Measurements from ENCODE around the gene ORMDL1. TPM values are rescaled to one million over a fixed set of nuclear protein-coding genes. Genes with fewer than 3 reads are reported as not detected.
A peak's percentile ranks its signal among the peaks of the same experiment; 100 is the strongest.

The ORMDL1 gene
- 62.4 and 83.4 TPM in 2 replicates for total RNA-seq (2014; rRNA removed)
- polyA plus RNA-seq (2012) = 36.8 TPM

- DNase-seq (ENCODE audit: low read depth) = peak; percentile 94
These were observed at the start of gene ORMDL1, which contains the start of gene PMS1 for GRCh38 chr2:189783927-189784867. ORMDL1 (minus strand) TSS chr2:189784339; CDS start chr2:189782595, 1,744 bp downstream. PMS1 (plus strand) TSS chr2:189784450; CDS start chr2:189791810, 7,360 bp downstream.

DNA sequence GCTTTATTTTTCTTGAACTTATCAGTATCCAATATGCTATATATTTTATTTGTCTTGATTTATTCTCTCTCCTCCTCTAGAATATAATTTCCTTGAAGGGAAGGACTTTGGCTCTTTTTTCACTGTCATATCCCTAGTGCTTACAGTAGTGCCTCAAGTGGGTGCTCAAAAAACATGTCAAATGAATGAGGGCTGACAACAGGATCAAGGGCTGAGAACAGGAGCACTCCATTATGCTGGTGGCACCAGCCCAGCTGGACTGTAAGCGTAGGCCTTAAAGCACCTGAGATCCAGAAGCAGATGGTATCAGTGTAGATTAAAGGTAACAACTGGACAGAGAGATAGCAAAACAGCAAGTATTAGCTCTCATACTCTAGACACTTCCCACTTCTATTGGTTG is 46.4 kb upstream of the ORMDL1 start:
- DNase-seq (ENCODE audit: low read depth) = no peak

DNA sequence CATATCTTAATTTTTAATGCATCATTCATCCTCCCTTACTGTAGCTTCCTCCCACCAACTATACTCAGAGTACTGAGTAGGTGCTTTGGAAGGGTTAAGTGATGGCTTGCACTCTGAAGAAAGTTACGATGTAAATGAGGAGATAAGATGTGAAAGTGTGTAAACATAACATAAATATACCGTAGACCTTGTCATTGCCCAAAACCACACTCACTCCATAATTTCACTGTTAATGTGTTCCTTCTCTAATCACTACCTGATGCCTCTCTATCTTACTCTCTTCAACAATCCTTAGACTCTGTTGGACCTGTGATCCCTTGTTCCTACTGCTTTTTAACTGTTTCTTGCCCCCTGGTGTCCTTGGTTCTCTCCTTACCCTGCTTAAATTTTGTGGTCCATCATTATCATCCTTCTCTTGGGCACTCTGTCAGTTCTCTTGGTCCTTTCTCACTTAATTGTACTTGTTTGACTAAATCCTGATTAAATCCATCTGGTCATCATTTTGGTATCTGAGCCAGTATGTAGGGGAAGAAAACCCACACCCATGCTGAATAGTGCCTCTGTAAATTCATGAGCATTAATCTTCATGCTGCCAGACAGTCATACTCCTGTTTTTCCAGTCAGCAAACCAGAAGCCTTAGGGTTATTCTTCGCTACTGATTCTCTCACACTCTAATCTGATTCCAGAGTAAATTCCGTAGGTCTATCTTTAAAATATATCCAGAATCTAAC is 45.1 kb upstream of the ORMDL1 start:
- DNase-seq (ENCODE audit: low read depth) = no peak

DNA sequence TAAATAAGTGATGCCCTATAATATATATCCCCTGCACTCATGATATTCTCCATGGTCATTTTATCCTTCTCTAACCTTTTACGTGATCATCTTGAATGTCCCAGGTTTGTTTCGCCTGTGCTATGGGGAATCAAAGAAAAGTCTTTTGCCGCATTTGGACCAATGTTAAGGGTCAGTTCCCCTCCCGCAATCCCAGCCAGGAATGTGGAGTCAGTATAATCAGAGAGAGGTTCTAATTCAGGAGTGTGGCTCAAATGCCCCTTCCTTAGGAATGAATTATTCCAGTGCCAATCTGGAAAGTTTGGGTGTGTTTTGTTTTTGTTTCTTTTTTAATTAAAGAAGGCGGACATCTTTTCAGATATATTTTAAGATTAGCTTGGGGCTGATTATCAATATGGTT is 41.9 kb upstream of the ORMDL1 start:
- no peak for DNase-seq (ENCODE audit: low read depth)

DNA sequence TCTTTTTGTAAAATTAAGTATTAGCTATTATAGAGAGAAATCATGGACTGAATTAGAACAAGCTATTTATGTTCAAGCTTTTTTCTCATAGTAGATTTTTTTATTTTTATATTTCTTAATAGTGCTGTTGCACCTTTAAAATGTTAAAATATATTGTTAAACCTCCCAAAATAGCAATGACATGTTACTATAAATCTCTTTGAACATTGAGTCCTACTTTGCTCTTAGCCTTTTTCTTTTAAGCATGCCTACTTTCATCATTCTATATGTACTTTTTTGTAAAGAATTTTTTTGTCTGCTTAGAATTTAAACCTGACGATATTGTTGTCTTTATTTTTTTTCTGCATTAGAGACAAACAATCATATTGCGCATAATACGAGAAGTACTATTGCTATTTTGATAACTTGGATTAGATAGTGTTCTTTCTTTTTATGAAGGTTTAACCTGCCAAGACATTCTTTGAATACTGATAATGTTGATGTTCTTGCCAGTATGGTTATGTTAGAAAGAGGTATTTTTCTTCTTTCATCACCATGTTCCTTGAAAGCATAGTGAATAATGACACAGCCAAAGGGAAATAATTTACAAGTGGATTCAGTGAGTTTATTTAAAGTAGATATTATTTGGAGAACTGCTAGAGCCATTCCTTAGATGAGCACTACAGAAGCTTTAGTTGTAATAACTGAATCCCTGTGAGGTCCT is 40.7 kb upstream of the ORMDL1 start:
- no peak for DNase-seq (ENCODE audit: low read depth)

DNA sequence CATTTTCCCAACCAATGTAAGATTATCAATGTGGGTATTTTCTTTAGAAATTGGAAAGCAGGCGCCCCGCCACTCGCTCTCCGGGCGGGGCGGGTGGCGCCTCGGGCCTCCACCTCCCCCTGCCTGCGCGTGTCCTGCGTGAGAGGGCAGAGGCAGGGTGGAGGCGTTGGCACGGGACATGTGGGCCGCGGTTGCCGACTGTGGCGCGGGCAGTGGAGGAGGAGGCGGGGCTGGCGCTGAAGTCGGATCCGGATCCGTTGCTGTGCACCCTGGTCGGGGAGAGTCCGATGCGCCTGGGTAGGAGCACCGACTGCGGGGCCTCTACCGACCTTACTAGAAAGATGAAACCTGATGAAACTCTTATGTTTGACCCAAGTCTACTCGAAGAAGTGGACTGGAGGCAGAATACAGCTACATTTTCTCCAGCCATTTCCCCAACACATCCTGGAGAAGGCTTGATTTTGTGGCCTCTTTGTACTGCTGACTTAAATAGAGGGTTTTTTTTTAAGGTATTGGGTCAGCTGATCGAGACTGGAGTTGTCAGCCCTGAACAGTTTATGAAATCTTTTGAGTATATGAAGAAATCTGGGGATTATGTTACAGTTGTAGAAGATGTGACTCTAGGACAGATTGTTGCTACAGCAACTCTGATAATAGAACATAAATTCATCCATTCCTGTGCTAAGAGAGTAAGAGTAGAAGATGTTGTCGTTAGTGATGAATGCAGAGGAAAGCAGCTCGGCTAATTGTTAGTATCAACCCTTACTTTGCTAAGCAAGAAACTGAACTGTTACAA is 38.0 kb upstream of the ORMDL1 start:
- peak; percentile 70 for DNase-seq (ENCODE audit: low read depth)

DNA sequence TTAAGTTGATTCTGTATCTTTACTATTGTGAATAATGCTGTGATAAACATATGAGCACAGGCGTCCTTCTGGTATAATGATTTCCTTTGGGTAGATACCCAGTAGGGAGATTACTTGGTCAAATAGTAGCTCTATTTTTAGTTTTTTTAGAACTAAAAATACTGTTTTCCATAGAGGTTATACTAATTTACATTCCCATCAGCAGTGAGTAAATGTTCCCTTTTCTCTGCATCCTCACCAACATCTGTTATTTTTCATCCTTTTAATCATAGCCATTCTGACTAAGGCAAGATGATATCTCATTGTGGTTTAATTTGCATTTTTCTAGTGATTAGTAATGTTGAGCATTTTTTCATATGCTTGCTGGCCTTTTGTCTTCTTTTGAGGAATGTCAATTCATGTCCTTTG is 35.2 kb upstream of the ORMDL1 start:
- peak; percentile 91 for DNase-seq (ENCODE audit: low read depth)

- no peak for DNase-seq (ENCODE audit: low read depth)
These were observed 34.3 kb upstream of the ORMDL1 start for GRCh38 chr2:189818249-189819038.

- no peak for DNase-seq (ENCODE audit: low read depth)
These were observed 19.3 kb upstream of the ORMDL1 start for GRCh38 chr2:189803431-189803830.

DNA sequence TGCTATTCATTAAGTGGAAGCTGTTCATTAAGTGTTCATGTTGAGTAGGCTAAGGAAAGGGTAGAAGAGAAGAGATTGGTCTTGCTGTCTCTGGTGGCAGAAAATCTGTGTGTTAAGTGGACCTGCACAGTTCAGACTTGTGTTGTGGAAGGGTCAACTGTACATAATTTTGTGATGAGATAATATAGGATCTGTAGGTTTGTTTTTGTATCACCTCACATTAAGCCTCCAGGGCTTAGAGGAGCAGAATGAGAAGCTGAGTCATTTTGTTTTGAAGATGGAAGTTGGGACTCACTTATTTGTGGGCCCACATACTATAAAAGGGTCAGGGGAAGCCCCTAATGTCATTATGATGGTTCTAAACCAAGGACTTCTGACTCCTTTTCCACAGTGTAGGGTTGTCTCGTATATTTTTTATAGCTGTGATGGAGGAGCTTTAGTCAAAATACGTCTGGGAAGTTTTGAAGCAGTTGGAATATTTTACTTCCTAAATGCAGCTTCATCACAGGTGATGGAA is 18.3 kb upstream of the ORMDL1 start:
- no peak for DNase-seq (ENCODE audit: low read depth)

DNA sequence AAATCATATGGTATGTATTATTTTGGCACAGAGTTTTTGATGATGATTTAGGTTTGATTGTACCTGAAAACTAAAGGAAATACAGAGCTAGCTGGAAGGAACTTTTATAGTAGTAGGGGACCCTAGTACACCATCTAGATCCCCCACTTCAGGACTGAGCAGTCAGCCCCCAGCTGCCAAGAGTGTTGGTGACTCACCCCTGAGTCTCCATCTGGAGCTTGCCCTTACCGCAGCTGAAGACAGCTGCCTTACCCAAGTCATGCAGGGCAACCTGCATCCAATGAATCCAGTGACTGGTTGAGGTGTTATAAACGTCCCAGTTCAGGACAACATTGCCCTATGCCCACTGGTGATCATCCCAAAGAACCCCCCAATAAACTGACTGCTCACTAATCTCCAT is 15.4 kb upstream of the ORMDL1 start:
- DNase-seq (ENCODE audit: low read depth) = peak; percentile 93

- no peak for DNase-seq (ENCODE audit: low read depth)
These were observed 14.8 kb upstream of the ORMDL1 start for GRCh38 chr2:189799030-189799331.

GRCh38 chr2:189798312-189799029 is 14.3 kb upstream of the ORMDL1 start:
- peak; percentile 75 for DNase-seq (ENCODE audit: low read depth)

DNA sequence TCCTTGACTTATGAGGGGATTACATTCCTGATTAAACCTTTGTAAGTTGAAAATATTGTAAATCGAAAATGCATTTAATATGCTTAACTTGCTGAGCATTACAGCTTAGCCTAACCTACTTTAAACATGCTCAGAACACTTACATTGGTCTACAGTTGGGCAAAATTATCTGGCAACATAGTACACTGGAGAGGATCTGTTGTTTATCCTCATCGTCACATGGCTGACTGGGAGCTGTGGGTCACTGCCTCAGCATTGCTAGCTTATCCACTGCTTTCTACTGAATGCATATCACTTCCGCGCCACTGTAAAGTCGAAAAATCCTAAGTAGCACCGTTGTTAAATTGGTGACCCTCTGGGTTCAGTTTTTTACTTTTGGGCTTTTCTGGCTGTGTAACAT is 13.8 kb upstream of the ORMDL1 start:
- DNase-seq (ENCODE audit: low read depth) = no peak

DNA sequence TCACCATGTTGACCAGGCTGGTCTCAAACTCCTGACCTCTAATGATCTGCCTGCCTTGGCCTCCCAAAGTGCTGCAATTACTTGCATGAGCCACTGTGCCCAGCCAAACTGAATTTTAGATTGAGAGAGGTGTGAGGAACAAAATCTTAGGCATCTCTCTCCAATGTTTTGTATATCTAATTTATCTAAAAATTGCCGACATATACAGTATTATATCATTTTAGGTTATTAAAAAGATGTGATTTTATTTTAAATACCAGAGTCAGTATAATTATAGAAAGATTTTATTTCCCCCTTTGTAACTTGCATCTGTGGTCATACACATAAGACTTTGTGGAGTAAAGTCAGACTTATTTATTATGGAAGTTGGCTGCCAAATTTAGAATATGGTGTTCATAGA is 10.2 kb upstream of the ORMDL1 start:
- DNase-seq (ENCODE audit: low read depth) = no peak

DNA sequence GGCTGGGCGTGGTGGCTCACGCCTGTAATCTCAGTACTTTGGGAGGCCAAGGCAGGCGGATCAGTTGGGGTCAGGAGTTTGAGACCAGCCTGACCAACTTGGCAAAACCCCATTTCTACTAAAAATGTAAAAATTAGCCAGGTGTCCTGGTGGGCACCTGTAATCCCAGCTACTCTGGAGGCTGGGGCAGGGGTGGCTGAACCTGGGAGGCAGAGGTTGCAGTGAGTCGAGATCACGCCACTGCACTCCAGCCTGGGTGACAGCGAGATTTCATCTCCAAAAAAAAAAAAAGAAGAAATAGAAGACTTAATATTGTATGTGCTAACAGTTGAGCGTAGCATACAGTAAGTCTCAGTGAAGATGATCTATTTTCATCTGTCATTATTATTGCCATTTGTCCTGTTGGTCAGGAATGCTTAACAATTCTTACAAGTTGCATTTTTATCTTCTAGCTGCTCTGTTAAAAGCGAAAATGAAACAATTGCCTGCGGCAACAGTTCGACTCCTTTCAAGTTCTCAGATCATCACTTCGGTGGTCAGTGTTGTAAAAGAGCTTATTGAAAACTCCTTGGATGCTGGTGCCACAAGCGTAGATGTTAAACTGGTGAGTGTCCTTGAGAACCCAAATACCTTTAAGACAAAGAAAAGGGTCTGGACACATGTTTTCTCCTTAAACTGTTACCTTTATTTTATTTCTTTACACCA is 7.4 kb upstream of the ORMDL1 start:
- DNase-seq (ENCODE audit: low read depth) = no peak

- peak; percentile 49 for DNase-seq (ENCODE audit: low read depth)
These were observed 650 bp downstream of the ORMDL1 start for GRCh38 chr2:189783451-189783926.

DNA sequence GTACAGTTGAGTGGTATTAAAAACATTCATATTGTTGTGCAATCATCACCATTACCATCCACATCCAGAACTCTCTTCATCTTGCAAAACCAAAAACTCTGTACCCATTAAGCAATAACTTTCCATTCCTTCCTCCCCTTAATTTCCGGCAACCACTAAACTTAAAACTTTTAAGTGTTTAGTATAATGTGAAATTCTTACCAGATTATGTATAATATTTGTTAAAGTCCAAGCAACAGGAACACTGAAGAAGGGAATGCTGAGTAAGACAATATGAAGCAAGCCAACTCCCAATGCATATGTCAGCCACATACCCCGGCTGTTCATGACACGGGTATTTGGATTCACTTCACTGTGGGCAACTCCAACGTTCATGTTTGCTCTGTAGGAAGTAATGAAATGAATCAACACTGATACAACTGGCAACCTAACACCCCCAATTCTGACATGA is 1.9 kb downstream of the ORMDL1 start:
- DNase-seq (ENCODE audit: low read depth) = no peak

GRCh38 chr2:189772212-189772611 is 11.9 kb downstream of the ORMDL1 start:
- no peak for DNase-seq (ENCODE audit: low read depth)
